ENCODE data around the gene PDE6A. TPM values are rescaled to one million over a fixed set of nuclear protein-coding genes. Genes with fewer than 3 reads are reported as not detected.

Gene PDE6A
- polyA plus RNA-seq (2013, experiment 1 of 2; ENCODE audit: insufficient read length) = not detected
- polyA plus RNA-seq (2013, experiment 2 of 2; ENCODE audit: insufficient read length) = not detected

DNA sequence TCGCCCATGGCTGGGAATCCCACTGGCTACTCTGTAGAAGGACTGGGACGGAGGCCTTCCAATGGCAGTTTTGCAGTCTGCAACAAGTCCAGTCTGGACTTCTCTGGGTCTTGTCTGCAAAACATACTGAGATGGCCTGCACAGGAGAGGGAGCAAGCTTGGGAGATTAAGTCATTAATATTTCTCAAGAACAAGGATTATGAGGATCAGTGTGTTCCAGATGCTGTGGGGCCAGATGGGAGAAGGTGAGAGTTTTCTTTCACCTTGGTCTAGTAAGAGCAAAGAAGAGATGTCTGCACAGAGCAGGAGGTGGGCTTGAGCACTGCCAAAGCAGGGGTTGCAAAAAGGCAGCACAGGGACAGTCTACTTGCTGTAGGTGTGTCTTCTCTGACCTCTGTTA, at the start of gene PDE6A:
TSS of gene PDE6A (minus strand) at position 128 of the 400 bp plus-strand sequence. CDS start at position 8, 120 bp downstream.
- no peak for DNase-seq

DNA sequence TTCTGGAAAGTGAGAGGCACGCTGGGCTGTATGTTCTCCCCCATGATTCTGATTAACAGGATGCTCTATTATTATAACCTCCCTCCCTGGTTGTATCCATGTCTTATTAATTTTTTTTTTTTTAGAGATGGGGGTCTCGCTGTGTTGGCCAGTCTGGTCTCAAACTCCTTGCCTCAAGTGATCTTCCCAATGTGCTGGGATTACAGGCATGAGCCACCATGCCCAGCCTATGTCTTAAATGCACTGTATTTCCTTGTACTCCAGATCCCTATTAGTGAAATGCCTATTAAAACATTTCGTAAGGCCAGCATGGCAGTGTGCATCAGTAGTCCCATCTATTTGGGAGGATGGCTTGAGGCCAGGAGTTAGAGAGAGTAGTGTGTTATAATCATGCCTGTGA, 48.9 kb upstream of the PDE6A start:
- no peak for DNase-seq

DNA sequence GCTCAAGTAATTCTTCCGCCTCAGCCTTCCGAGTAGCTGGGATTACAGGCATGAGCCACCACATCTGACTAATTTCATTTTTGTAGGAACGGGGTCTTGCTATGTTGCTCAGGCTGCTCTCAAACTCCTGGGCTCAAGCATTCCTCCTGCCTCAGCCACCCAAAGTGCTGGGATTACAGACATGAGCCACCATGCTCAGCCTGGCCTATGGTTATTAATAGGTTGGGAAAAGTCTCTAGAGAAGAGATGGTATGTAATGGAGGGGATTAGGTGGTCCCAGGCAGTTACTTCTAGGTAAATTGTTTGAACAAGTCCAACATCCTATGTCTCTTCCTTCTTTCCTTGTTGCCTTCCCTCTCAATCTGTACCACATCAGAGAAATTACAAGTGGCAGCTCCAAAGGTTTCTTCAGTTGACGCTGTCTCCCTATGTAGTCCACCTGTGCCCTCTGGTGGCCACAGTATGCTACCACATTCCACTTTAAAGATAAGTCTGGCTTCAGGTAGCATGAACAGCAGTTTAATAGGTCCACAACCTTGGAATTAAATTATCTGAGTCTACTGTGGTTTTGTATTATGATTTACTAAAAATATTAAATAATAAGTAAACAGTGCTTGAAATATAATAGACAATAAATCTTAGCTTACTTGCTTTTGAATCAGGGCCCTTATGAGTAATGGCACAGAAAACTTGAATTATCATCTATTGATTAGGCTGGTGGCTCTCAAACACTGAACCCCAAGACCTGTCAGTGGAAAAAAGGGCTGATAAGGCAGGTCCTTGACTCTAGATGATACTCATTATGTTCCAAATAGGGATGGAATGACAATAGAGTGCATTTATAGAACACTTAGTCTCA, 46.2 kb upstream of the PDE6A start:
- peak; percentile 69 for DNase-seq

DNA sequence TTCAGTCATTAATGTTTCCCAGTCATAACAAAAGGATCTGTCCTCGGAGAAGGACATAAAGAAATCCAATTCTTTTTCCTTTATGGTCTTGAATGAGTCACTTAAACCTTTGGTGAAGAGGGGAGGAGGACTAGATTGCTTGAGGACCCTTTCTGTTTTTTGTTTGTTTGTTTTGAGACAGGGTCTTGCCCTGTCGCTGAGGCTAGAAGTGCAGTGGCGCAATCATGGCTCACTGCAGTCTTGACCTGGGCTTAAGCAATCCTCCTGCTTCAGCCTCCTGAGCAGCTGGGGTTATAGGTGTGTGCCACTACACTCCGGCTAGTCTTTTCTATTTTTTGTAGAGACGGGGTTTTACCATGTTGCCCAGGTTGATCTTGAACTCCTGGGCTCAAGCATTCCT, 43.5 kb upstream of the PDE6A start:
- DNase-seq = no peak

DNA sequence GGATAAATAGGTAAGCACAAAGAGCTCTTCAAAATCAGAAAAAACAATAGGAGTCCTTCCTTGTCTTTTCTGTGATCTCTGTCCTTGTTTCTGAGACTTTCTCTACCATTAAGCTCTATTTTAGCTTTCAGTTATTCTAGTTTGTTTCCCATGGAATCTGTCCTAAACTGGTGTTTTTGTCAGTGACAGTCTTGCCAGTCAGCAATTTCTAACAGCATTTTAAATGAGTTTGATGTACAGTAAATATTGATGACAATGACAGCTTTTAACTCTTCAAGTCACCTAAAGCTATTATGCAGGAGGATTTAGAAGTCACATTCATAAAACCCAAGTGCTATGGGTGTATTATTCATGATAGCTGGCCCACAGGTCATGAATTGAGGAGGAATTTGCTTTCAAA, 37.9 kb upstream of the PDE6A start:
- DNase-seq = no peak

DNA sequence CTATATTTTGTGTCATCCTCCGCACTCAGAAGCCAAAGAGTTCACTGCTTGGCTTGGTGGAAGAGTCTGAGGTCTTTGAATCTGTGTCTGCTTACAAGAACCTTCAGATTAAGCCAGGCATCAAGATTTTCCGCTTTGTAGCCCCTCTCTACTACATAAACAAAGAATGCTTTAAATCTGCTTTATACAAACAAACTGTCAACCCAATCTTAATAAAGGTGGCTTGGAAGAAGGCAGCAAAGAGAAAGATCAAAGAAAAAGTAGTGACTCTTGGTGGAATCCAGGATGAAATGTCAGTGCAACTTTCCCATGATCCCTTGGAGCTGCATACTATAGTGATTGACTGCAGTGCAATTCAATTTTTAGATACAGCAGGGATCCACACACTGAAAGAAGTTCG, 36.6 kb upstream of the PDE6A start:
- DNase-seq = no peak

DNA sequence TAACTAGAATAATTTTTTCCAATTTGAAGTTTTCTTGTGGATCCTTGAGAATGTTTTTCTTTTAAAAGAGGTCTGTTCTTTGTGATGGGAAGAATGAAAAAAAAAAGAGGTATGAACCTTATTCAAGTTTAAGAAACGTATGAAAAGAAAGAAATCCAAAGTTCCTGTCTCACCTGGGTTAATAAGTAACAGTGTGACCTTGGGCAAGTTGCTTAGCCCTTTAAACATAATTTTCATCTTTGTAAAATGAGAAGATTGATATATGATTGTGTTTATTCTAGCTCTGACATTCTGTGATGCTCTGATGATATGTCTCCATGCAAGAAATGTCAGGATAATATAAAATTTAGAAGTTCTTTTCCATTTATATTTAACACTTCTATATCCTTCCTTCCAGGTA, 35.3 kb upstream of the PDE6A start:
- no peak for DNase-seq

DNA sequence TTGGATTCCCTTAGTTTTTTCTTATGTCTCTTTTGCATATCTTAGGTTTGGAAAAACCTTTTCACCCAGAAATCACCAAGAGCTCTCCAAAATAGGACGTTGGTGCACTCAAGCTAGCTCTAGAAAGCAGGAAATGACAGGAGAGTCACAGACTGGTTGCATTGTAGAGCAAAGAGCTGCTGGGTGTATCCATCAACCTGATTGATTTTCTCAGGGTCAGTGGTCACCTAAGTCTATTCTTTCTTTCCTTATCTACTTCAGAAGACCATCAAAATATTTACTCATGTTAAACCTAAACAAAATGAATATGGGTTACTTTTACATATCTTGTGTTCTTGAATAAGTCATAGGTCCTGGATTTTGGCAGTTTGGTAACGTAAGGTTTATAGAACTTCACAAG, 30.8 kb upstream of the PDE6A start:
- DNase-seq = no peak

DNA sequence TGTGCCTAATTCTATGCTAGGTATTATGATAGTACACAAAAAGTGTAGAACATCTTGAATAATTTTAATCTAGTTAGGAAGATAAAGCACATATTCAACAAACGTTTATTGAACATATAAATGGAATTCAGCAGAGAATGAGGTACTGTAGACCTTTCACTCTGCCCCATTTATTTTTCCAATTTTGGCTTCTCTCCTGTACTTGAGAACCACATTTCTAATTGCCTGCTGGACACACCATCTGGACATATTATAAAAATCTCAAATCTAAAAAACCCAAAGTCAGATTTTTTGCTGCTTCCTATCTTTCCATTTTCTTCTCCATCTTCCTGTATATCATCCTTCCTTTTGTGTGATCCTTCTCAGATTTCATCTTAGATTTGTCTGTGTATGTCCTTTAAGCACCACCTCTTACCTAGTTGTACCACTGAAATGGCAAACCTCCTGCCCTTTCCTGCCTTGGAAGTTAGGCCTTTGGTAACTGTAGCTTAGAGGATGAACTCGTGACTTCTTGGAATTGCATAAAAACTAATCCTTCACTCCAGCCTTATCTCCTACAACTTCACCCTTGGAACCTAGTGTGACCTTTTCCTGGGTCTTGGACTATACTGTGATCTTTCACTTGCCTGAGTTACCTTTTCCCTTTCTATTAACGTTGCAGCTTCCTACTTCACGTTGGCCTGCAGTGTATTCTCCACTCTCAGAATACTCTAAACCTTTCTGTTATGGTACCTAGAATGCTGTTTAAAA, 24.8 kb upstream of the PDE6A start:
- DNase-seq = no peak

DNA sequence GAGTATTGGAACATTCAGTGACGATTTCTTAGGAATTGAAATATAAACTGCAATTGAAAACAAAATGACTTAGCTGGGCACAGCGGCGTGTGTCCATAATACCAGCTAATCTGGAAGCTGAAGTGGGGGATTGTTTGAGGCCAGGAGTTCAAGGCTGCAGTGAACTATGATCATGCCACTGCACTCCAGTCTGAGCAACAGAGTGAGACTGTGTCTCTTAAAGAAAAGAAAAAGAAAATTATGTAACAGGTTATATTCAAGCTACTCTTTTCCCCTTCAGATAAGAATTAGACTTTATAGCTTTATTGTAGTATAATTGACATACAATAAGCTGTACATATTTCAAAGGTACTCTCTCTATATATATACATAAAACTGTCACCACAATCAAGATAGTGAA, 22.4 kb upstream of the PDE6A start:
- no peak for DNase-seq

DNA sequence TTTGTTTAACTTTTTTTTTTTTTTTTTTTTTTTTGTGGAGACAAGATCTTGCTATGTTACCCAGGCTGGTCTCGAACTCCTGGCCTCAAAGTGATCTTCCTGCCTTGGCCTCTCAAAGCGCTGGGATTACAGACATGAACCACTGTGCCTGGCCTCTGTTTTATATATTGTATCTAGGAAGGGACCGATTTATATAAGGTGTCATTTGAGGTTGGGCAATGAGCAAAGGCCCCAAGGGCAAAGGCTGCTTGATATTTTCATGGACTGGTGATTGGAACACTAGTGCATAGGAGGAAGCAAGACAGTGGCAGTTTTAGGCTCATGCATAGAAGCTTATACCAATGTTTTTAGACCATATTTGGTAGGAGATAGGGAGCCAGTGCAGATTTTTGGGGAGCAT, 19.1 kb upstream of the PDE6A start:
- DNase-seq = no peak

DNA sequence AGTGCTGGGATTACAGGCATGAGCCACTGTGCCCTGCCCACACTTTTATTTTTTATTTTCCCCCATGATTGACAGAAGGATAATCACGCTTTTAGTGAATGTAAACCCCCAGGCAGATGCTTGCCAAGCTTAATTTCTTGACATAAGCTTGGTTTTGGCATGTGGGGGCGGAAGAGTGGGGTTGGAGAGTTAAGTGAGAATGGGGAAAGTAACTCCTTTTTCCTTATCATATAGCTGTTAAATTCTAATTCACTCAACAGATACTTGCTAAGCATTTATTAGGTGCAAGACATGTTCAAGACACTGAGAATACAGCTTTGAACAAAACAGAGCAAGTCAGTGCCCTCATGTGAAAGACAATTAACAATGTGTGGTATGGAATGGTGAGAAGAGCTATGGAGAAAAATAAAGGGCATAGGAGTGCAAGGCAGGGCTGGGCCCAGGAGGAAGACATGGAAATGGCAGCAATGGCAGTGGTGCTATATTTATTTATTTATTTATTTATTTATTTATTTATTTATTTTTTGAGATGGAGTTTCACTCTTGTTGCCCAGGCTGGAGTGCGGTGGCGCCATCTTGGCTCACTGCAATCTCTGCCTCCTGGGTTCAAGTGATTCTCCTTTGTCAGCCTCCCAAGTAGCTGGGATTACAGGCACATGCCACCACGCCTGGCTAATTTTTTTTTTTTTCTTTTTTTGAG, 18.2 kb upstream of the PDE6A start:
- no peak for DNase-seq

DNA sequence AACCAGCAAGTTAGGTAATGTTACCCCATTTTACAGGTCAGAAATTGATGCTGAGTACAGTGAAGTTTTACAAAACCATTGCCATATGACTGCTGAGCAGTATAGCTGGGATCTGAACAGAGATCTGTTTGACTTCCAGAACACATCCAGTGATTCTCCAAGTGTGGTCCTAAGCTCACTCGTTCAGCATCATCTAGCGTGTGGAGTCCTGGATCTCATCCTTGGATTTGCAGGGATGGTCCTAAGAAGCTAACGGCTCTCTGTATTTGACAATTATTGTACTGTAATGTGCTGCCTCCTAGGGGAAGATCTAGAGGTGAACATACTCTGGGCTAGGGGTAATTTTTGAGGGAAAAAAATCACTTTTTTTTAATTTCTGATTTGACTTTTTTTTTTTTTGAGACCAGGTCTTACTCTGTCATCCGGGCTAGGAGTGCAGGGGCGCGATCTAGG, 17.4 kb upstream of the PDE6A start:
- peak; percentile 59 for DNase-seq

DNA sequence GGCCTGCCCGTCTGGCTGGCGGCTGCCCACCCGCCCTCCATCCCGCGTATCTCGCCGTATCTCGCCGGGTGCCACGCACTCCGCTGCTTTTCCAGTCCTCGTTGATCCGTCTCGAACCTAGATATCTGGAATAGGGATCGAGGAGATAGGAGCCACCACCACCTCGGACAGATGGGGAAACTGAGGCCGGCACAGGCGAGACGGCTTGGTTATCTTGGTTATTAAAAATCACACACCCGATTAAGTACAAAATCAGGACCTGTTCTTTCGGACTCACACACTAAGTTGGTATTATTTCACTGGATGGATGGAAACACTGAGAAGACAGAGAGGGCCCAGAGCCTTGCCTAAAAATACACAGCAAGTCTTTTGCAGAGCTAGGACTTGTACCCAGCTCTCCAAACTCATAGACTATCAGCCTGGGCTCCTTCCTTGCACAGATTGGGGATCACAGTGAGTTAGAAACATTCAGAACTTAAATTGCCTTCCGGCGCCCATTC, 16.6 kb upstream of the PDE6A start:
- DNase-seq = peak; percentile 4

DNA sequence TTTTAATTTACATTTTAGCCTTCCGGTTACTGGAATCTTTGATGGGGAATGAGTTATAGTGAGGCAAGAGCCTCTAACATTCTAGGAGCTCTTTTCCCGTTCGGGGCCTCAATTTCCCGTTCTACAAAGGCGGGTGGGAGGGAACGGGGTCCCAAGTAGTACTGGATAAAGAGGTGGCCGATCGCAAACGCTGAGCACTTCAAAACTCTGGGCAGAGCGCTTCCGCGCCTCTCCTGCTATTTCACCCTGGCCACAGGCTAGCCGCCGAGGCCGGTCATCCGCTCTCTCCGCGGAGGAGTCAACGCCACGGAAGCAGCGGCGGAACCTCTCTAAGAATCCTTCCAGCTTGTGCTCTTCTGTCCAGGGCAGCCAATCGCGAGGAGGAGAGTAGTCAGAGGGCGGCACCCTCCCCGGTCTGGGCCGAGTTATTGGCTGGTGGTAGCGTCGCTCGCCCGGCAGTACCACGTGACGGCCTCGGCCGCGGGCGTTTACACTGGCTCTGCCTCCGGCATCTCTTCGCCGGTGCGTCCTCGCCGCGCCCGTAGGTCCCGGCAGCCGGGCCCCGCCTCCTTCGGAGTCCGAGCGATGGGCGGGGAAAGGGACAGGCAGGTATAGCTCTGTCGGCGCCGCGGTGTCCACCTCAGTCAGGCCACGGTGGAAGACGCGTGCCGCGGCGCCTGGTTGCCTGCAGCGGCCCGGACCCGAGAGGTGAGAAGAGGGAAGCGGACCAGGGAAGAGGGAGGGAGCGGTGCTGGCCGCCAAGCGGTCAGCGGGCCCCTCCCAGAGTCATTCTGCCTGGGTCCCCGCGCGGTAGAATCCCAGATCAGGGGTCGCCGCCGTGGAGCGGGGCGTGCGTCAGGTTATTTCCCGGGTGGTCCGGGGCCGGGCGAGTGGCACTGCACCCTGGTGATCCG, 15.9 kb upstream of the PDE6A start, which contains the start of gene SLC26A2:
TSS of gene SLC26A2 (plus strand) at position 487 of the 914 bp plus-strand sequence. CDS start 16,895 bp downstream, outside the sequence.
- peak; percentile 98 for DNase-seq

DNA sequence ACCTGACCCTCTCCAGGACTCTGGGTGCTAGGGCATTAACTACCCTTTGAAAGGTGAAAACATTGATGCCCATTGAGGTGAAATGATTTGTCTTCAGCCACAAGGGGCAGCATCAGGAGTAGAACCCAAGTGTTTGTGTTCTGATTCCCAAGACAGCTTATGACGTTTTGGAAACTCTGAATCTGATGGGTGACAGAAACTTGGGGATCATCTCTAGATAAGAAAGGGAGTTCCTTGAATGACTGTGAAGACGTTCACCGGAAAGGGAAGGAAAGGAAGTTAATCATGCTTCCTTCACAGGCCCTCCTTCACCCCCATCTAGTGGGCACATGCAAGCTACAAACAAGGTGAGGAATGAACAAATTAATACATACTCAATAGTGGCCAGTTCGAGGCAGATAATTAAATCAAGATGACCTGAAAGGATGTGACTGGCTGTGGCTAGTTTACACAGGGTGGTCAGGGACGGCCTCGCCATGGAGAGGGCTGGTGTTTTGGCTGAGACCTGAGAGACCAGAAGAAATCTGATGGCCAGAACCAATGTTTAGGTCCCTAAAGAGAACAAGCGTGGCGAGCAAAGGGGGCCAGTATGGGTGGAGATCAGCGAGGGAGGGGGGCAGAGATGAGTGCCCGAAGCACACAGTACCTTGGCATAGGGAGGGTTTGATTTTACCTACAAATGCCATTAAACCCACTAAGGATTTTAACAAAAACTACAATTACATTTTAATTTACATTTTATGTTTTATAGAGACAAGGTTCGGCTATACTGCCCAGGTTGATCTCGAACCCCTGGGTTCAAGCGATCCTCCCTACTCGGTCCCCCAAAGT, 15.0 kb upstream of the PDE6A start:
- DNase-seq = peak; percentile 69

DNA sequence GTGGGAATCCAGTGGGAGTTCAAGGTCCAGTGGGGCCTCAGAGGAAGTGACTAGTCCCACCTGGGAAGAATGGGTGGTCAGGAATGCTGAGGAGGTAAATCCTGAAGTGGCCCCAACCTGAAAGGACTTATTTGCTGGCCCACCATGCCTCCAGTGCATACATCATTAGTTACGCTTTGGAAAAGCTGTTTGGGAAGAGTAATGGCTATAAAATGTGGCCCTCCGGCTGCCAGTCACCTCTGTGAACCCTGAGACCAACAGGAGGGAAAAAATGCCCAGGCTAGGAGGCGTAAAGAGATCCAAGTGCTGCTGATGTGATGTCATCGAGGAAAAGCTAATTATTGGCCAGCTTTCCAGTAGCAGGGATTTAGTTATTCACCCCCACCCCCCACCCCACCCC, 13.3 kb upstream of the PDE6A start:
- no peak for DNase-seq

DNA sequence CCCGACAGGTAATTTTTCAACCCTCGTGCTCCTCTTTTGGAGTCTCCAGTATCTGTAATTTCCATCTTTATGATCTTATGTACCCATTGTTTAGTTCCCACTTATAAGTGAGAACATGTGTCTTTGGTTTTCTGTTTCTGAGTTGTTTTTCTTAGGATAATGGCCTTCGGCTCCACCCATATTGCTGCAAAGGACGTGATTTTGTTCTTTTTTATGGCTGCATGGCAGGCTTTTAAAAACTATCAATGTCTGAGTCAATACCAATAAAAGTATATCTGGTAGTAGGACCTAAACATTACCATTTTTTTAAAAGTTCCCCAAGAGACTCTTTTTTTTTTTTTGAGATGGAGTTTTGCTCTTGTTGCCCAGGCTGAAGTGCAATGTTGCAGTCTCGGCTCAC, 12.1 kb upstream of the PDE6A start:
- no peak for DNase-seq

DNA sequence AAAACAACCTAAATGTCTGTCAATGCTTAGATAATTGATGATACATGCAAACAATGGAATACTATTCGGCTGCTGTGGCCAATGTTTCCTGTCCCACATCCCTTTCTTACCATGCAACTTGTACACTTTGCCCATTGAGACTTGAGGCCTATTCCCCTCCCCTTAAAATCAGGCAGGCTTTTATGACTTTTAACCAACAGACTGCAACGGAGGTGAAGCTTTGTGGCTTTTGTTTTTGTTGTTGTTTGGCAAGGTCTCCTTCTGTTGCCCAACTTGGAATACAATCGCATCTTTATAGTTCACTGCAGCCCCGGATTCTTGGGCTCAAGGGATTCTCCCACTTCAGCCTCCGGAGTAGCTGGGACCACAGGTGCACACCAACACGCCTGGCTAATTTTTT, 10.2 kb upstream of the PDE6A start:
- no peak for DNase-seq

DNA sequence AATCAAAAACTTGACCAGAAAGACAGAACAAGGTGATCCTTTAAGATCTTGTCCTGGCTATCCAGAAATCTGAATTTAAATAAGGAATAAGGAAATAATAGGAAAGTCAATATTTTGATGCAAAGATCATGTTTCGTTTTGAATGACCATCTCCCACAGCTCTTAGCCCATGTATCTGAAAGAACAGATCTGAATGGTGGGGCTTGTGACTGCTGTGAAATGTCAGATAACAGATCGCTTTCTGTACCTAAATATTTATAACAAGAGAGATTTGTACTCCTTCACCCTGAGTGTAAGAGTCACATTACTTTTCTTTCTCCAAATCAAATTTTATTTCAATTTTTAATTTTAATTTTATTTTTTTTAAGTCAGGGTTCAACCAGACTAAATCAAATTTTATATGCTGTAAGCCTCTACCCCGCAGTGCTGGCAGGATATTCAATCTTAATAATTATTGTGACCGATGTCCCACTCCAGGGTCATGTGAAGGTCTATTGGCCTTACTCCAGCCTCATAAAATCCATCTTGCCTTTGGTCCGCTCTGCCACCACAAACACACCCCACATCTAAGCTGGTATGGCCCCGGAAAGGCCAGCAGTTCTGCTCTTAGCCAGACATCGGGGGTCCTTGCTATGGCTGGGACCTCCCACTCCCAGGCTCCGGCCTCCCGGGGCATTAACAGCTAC, 9.0 kb upstream of the PDE6A start:
- no peak for DNase-seq
